ENCODE data around the gene RRM1. TPM values are rescaled to one million over a fixed set of nuclear protein-coding genes. Genes with fewer than 3 reads are reported as not detected.

The RRM1 gene
- total and polyA plus RNA-seq, 9 of the 15 experiments (the other 6 are each of a cell fraction or from before 2014, with no cell fraction given), result 113 to 270 (median 163) TPM

DNA sequence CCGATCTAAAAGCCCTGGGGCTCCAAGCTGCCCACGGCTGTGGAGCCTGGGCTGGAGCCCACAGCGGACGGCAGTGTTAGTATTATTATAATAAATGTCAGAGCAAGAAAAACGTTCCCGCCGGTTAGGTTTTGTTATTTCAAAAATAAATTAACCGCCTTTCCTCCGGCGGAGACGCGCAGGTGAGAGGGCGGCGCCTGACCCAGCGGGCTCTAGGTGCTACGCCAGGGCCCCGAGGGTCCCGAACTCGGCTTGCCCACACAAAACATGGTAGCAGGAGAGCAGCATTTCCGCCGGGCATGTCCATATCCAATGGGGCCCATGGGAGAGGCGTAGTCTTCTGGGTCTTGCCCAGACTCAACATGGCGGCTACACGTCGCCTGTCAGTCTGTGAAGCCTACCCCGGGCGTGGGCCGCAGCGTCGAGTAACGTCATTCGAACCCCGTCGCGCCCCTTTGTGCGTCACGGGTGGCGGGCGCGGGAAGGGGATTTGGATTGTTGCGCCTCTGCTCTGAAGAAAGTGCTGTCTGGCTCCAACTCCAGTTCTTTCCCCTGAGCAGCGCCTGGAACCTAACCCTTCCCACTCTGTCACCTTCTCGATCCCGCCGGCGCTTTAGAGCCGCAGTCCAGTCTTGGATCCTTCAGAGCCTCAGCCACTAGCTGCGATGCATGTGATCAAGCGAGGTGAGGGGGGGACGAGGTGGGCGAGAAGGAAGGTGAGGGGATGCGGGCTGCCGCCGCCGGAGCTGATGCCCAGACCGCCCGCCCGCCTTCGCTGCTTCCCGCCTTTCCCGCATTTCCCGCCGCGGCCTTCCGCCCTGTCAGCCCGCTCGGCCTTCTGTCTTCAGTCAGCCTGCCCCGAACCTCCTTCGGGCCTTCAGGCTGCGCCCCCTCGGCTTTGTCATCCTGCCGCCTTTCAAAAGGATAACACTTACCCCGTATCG lies at the start of gene RRM1 (continued):
- TF ChIP-seq, protein P1, sequence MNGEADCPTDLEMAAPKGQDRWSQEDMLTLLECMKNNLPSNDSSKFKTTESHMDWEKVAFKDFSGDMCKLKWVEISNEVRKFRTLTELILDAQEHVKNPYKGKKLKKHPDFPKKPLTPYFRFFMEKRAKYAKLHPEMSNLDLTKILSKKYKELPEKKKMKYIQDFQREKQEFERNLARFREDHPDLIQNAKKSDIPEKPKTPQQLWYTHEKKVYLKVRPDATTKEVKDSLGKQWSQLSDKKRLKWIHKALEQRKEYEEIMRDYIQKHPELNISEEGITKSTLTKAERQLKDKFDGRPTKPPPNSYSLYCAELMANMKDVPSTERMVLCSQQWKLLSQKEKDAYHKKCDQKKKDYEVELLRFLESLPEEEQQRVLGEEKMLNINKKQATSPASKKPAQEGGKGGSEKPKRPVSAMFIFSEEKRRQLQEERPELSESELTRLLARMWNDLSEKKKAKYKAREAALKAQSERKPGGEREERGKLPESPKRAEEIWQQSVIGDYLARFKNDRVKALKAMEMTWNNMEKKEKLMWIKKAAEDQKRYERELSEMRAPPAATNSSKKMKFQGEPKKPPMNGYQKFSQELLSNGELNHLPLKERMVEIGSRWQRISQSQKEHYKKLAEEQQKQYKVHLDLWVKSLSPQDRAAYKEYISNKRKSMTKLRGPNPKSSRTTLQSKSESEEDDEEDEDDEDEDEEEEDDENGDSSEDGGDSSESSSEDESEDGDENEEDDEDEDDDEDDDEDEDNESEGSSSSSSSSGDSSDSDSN (IDR thresholded peaks at IDR 0.05; ENCODE audit: borderline replicate concordance in 1 of 2, low read depth in 2 of 2, low read length in 2 of 2), result peak in 1 of 2 experiments; percentile 35; a peak in 1 of 4 replicates
- TF ChIP-seq RBM22 (IDR thresholded peaks at IDR 0.05; ENCODE audit: low read depth, low read length, poor library complexity, severe bottlenecking) (peak; percentile 96), ZNF3 (CRISPR knock-in tag; IDR thresholded peaks at IDR 0.05) (no peak), ZNF212 (CRISPR knock-in tag; IDR thresholded peaks at IDR 0.05) (no peak), KDM4B (IDR thresholded peaks at IDR 0.05; ENCODE audit: borderline replicate concordance in 2 of 2, low read depth in 1 of 2) (0 out of 4 replicates have a peak, but pooled peaks of 1 of the 2 experiments have one; percentile 50), KLF1 (tag; IDR thresholded peaks at IDR 0.05) (peak; percentile 42), HDAC2 (IDR thresholded peaks at IDR 0.05) (no peak; the same call in 1 of the 2 replicates), CBFA2T2 (conservative IDR thresholded peaks at IDR 0.05) (no peak), FOXM1 (IDR thresholded peaks at IDR 0.05; ENCODE audit: low read depth) (no peak; the same call in 1 of the 2 replicates), FOXM1 (CRISPR knock-in tag; IDR thresholded peaks at IDR 0.05; ENCODE audit: low read depth) (0 out of 2 replicates have a peak, but pooled peaks have one; percentile 31), MBD2 (IDR thresholded peaks at IDR 0.05; ENCODE audit: borderline replicate concordance, low read depth) (peak; percentile 83; the same call in 1 of the 2 replicates), FOXK1 (CRISPR knock-in tag; IDR thresholded peaks at IDR 0.05; ENCODE audit: borderline replicate concordance) (peak; percentile 41; the same call in 1 of the 2 replicates), ZNF253 (CRISPR knock-in tag; conservative IDR thresholded peaks at IDR 0.05) (no peak), SUPT5H (IDR thresholded peaks at IDR 0.05) (peak; percentile 77), DIDO1 (tag; IDR thresholded peaks at IDR 0.05; ENCODE audit: low read depth) (peak; percentile 66; the same call in 1 of the 2 replicates), ZNF282 (CRISPR knock-in tag; IDR thresholded peaks at IDR 0.05) (no peak), ZNF699 (CRISPR knock-in tag; IDR thresholded peaks at IDR 0.05; ENCODE audit: insufficient replicate concordance) (no peak), KDM1A (IDR thresholded peaks at IDR 0.05) (no peak), ZSCAN32 (CRISPR knock-in tag; IDR thresholded peaks at IDR 0.05) (no peak), ZNF384 (IDR thresholded peaks at IDR 0.05; ENCODE audit: low read depth, low read length) (no peak)
- TF ChIP-seq, protein P2, sequence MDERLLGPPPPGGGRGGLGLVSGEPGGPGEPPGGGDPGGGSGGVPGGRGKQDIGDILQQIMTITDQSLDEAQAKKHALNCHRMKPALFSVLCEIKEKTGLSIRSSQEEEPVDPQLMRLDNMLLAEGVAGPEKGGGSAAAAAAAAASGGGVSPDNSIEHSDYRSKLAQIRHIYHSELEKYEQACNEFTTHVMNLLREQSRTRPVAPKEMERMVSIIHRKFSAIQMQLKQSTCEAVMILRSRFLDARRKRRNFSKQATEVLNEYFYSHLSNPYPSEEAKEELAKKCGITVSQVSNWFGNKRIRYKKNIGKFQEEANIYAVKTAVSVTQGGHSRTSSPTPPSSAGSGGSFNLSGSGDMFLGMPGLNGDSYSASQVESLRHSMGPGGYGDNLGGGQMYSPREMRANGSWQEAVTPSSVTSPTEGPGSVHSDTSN (CRISPR knock-in tag; IDR thresholded peaks at IDR 0.05; ENCODE audit: low read depth), result peak; percentile 71
- TF ChIP-seq, protein P2 (tag; conservative IDR thresholded peaks at IDR 0.05; ENCODE audit: low read depth), result peak; percentile 65
